WTC11 (cell line): ENCODE results near the gene MAP3K1.

Source experiments
- NFE2L1 ChIP-seq: sonication (generic); formaldehyde crosslinking; IDR thresholded peaks from 2 replicates; pipeline ENCODE4 v1.8.1; 2023; ENCODE audit warnings: missing genetic modification reagents
- SP1 ChIP-seq: sonication (generic); formaldehyde crosslinking; conservative IDR thresholded peaks from 2 replicates; pipeline ENCODE4 v1.8.1; 2022; ENCODE audit warnings: missing genetic modification reagents
- TP53 ChIP-seq: sonication (generic); formaldehyde crosslinking; IDR thresholded peaks from 2 replicates; pipeline ENCODE4 v1.8.1; 2023; ENCODE audit warnings: mild to moderate bottlenecking, missing genetic modification reagents
- ZBTB21 ChIP-seq: sonication (generic); formaldehyde crosslinking; IDR thresholded peaks from 2 replicates; pipeline ENCODE4 v1.8.1; 2023; ENCODE audit warnings: mild to moderate bottlenecking, missing genetic modification reagents, borderline replicate concordance
- ZNF138 ChIP-seq: sonication (generic); formaldehyde crosslinking; conservative IDR thresholded peaks from 2 replicates; pipeline ENCODE4 v1.8.1; 2022; ENCODE audit warnings: mild to moderate bottlenecking, moderate library complexity, missing genetic modification reagents
- ZNF317 ChIP-seq: sonication (generic); formaldehyde crosslinking; IDR thresholded peaks from 2 replicates; pipeline ENCODE4 v1.8.1; 2023; ENCODE audit warnings: low read depth, mild to moderate bottlenecking, moderate library complexity, missing genetic modification reagents, borderline replicate concordance
- TF ChIP-seq, protein P1 (sequence below): fragments of 200-600 bp; IDR thresholded peaks from 2 replicates; pipeline ENCODE4 v1.8.0; 2022; ENCODE audit warnings: antibody characterized with exemption
- TF ChIP-seq, protein P2 (sequence below): sonication (generic); formaldehyde crosslinking; IDR thresholded peaks from 2 replicates; pipeline ENCODE4 v1.8.0; 2022; ENCODE audit warnings: missing genetic modification reagents
- TF ChIP-seq, protein P3 (sequence below): sonication (generic); formaldehyde crosslinking; IDR thresholded peaks from 2 replicates; pipeline ENCODE4 v1.8.0; 2023; ENCODE audit warnings: missing genetic modification reagents
- TF ChIP-seq, protein P4 (sequence below): sonication (generic); formaldehyde crosslinking; IDR thresholded peaks from 2 replicates; pipeline ENCODE4 v1.8.1; 2023; ENCODE audit warnings: mild to moderate bottlenecking, missing genetic modification reagents
- TF ChIP-seq, protein P5 (sequence below): sonication (generic); formaldehyde crosslinking; IDR thresholded peaks from 2 replicates; pipeline ENCODE4 v1.8.1; 2023; ENCODE audit warnings: mild to moderate bottlenecking, missing genetic modification reagents, moderate library complexity
- TF ChIP-seq, protein P6 (sequence below): sonication (generic); formaldehyde crosslinking; IDR thresholded peaks from 2 replicates; pipeline ENCODE4 v1.8.1; 2022; ENCODE audit warnings: missing genetic modification reagents, borderline replicate concordance

DNA sequence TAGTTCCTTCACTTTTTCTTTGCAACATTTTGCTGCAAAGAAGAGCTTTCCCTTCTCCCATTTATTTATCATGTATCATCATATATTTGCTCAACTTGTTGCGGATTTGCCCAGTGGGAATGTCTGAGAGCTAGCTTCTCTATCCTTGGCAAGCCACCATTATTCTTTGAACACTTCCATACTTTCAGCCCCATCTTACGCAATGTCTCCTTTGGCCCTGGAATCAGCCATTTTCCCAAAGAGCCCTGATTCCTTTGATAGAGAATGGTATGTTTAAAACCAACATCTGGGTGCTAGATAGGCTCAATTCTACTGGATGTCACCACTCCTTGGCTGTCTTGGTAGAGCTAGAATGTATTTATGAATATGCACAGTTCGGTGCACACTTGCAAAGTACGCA lies 81.4 kb downstream of the MAP3K1 start:
- TF ChIP-seq ZNF138 (CRISPR knock-in tag) = no peak
- no peak for TF ChIP-seq NFE2L1
- TF ChIP-seq, protein P1, sequence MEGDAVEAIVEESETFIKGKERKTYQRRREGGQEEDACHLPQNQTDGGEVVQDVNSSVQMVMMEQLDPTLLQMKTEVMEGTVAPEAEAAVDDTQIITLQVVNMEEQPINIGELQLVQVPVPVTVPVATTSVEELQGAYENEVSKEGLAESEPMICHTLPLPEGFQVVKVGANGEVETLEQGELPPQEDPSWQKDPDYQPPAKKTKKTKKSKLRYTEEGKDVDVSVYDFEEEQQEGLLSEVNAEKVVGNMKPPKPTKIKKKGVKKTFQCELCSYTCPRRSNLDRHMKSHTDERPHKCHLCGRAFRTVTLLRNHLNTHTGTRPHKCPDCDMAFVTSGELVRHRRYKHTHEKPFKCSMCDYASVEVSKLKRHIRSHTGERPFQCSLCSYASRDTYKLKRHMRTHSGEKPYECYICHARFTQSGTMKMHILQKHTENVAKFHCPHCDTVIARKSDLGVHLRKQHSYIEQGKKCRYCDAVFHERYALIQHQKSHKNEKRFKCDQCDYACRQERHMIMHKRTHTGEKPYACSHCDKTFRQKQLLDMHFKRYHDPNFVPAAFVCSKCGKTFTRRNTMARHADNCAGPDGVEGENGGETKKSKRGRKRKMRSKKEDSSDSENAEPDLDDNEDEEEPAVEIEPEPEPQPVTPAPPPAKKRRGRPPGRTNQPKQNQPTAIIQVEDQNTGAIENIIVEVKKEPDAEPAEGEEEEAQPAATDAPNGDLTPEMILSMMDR = no peak
- TF ChIP-seq SP1 (CRISPR knock-in tag) = no peak
- TF ChIP-seq, protein P2, sequence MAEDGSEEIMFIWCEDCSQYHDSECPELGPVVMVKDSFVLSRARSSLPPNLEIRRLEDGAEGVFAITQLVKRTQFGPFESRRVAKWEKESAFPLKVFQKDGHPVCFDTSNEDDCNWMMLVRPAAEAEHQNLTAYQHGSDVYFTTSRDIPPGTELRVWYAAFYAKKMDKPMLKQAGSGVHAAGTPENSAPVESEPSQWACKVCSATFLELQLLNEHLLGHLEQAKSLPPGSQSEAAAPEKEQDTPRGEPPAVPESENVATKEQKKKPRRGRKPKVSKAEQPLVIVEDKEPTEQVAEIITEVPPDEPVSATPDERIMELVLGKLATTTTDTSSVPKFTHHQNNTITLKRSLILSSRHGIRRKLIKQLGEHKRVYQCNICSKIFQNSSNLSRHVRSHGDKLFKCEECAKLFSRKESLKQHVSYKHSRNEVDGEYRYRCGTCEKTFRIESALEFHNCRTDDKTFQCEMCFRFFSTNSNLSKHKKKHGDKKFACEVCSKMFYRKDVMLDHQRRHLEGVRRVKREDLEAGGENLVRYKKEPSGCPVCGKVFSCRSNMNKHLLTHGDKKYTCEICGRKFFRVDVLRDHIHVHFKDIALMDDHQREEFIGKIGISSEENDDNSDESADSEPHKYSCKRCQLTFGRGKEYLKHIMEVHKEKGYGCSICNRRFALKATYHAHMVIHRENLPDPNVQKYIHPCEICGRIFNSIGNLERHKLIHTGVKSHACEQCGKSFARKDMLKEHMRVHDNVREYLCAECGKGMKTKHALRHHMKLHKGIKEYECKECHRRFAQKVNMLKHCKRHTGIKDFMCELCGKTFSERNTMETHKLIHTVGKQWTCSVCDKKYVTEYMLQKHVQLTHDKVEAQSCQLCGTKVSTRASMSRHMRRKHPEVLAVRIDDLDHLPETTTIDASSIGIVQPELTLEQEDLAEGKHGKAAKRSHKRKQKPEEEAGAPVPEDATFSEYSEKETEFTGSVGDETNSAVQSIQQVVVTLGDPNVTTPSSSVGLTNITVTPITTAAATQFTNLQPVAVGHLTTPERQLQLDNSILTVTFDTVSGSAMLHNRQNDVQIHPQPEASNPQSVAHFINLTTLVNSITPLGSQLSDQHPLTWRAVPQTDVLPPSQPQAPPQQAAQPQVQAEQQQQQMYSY = no peak
- TF ChIP-seq, protein P3, sequence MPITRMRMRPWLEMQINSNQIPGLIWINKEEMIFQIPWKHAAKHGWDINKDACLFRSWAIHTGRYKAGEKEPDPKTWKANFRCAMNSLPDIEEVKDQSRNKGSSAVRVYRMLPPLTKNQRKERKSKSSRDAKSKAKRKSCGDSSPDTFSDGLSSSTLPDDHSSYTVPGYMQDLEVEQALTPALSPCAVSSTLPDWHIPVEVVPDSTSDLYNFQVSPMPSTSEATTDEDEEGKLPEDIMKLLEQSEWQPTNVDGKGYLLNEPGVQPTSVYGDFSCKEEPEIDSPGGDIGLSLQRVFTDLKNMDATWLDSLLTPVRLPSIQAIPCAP (CRISPR knock-in tag) = no peak
- TF ChIP-seq, protein P4, sequence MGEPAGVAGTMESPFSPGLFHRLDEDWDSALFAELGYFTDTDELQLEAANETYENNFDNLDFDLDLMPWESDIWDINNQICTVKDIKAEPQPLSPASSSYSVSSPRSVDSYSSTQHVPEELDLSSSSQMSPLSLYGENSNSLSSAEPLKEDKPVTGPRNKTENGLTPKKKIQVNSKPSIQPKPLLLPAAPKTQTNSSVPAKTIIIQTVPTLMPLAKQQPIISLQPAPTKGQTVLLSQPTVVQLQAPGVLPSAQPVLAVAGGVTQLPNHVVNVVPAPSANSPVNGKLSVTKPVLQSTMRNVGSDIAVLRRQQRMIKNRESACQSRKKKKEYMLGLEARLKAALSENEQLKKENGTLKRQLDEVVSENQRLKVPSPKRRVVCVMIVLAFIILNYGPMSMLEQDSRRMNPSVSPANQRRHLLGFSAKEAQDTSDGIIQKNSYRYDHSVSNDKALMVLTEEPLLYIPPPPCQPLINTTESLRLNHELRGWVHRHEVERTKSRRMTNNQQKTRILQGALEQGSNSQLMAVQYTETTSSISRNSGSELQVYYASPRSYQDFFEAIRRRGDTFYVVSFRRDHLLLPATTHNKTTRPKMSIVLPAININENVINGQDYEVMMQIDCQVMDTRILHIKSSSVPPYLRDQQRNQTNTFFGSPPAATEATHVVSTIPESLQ (CRISPR knock-in tag) = no peak
- no peak for TF ChIP-seq TP53 (CRISPR knock-in tag)
- TF ChIP-seq ZBTB21 (CRISPR knock-in tag) = no peak
- TF ChIP-seq, protein P5, sequence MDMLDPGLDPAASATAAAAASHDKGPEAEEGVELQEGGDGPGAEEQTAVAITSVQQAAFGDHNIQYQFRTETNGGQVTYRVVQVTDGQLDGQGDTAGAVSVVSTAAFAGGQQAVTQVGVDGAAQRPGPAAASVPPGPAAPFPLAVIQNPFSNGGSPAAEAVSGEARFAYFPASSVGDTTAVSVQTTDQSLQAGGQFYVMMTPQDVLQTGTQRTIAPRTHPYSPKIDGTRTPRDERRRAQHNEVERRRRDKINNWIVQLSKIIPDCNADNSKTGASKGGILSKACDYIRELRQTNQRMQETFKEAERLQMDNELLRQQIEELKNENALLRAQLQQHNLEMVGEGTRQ = no peak
- TF ChIP-seq ZNF317 (CRISPR knock-in tag) = no peak
- TF ChIP-seq, protein P6, sequence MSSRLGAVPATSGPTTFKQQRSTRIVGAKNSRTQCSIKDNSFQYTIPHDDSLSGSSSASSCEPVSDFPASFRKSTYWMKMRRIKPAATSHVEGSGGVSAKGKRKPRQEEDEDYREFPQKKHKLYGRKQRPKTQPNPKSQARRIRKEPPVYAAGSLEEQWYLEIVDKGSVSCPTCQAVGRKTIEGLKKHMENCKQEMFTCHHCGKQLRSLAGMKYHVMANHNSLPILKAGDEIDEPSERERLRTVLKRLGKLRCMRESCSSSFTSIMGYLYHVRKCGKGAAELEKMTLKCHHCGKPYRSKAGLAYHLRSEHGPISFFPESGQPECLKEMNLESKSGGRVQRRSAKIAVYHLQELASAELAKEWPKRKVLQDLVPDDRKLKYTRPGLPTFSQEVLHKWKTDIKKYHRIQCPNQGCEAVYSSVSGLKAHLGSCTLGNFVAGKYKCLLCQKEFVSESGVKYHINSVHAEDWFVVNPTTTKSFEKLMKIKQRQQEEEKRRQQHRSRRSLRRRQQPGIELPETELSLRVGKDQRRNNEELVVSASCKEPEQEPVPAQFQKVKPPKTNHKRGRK (CRISPR knock-in tag) = no peak
